ENCODE data around the gene ATP9A.
"Not testable (repeated sequence)": the region's sequence is repeated elsewhere in the genome, so short reads cannot be mapped to it uniquely, and the experiment has no call there.

DNA sequence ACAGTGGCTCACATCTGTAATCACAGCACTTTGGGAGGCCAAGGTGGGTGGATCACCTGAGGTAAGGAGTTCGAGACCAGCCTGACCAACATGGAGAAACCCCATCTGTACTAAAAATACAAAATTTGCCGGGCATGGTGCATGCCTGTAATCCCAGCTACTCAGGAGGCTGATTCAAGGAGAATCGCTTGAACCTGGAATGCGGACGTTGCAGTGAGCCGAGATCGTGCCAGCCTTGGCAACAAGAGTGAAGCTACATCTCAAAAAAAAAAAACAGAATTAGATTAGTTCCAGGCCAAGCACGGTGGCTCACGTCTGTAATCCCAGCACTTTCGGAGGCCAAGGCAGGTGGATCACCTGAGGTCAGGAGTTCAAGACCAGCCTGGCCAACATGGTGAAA, 2.8 kb downstream of the ATP9A start:
- TF ChIP-seq, protein P1, sequence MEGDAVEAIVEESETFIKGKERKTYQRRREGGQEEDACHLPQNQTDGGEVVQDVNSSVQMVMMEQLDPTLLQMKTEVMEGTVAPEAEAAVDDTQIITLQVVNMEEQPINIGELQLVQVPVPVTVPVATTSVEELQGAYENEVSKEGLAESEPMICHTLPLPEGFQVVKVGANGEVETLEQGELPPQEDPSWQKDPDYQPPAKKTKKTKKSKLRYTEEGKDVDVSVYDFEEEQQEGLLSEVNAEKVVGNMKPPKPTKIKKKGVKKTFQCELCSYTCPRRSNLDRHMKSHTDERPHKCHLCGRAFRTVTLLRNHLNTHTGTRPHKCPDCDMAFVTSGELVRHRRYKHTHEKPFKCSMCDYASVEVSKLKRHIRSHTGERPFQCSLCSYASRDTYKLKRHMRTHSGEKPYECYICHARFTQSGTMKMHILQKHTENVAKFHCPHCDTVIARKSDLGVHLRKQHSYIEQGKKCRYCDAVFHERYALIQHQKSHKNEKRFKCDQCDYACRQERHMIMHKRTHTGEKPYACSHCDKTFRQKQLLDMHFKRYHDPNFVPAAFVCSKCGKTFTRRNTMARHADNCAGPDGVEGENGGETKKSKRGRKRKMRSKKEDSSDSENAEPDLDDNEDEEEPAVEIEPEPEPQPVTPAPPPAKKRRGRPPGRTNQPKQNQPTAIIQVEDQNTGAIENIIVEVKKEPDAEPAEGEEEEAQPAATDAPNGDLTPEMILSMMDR (IDR thresholded peaks at IDR 0.05): not testable (repeated sequence)
- TF ChIP-seq POLR2A (IDR thresholded peaks at IDR 0.05); POLR2AphosphoS5 (IDR thresholded peaks at IDR 0.05; ENCODE audit: insufficient read depth in 1 of 2, low read depth in 1 of 2): not testable (repeated sequence)
